ENCODE measurements around the gene NAPA. TPM values are rescaled to one million over a fixed set of nuclear protein-coding genes. Genes with fewer than 3 reads are reported as not detected.
"Not testable (repeated sequence)": the region's sequence is repeated elsewhere in the genome, so short reads cannot be mapped to it uniquely, and the experiment has no call there.

The NAPA gene
- total RNA-seq, 1 donor from 2014 or later: 61.1 TPM

GRCh38 chr19:47487551-47488515, 27.0 kb downstream of the NAPA start:
- no peak for DNase-seq (ENCODE audit: low read depth in 2 of 2)

GRCh38 chr19:47486900-47487299, 28.0 kb downstream of the NAPA start:
- DNase-seq (ENCODE audit: low read depth in 2 of 2): no peak

GRCh38 chr19:47486220-47486619, 28.6 kb downstream of the NAPA start:
- not testable (repeated sequence) for DNase-seq (ENCODE audit: low read depth in 2 of 2)

- no peak for DNase-seq (ENCODE audit: low read depth in 2 of 2)
Observed at GRCh38 chr19:47485210-47485609, 29.7 kb downstream of the NAPA start.

GRCh38 chr19:47483800-47484690, 30.8 kb downstream of the NAPA start, which contains the start of gene KPTN:
Gene KPTN (minus strand): TSS chr19:47484219. CDS start chr19:47484160, 59 bp downstream.
- DNase-seq (ENCODE audit: low read depth in 2 of 2): peak; percentile 91 to 95

- no peak for DNase-seq (ENCODE audit: low read depth in 2 of 2)
Observed at GRCh38 chr19:47483200-47483599, 31.7 kb downstream of the NAPA start.

- no peak for DNase-seq (ENCODE audit: low read depth in 2 of 2)
Observed at GRCh38 chr19:47481460-47482052, 33.3 kb downstream of the NAPA start.

- DNase-seq (ENCODE audit: low read depth in 2 of 2): no peak
Observed at GRCh38 chr19:47480658-47481057, 34.2 kb downstream of the NAPA start.

GRCh38 chr19:47479701-47480503, 35.0 kb downstream of the NAPA start:
- peak; percentile 19 to 49 for DNase-seq (ENCODE audit: low read depth in 2 of 2)

- DNase-seq (ENCODE audit: low read depth in 2 of 2): no peak
Observed at GRCh38 chr19:47476438-47476972, 38.4 kb downstream of the NAPA start.

GRCh38 chr19:47475465-47475864, 39.4 kb downstream of the NAPA start:
- no peak for DNase-seq (ENCODE audit: low read depth in 2 of 2)

GRCh38 chr19:47473336-47473735, 41.5 kb downstream of the NAPA start:
- DNase-seq (ENCODE audit: low read depth in 2 of 2): no peak

- peak; percentile 70 to 75 for DNase-seq (ENCODE audit: low read depth in 2 of 2)
Observed at GRCh38 chr19:47471733-47472457, 43.0 kb downstream of the NAPA start, which contains the start of gene SLC8A2. Gene SLC8A2 (minus strand): TSS chr19:47471893. CDS start chr19:47466403, 5,490 bp downstream.

- DNase-seq (ENCODE audit: low read depth in 2 of 2): no peak
Observed at GRCh38 chr19:47471381-47471732, 43.5 kb downstream of the NAPA start.

GRCh38 chr19:47470447-47471195, 44.2 kb downstream of the NAPA start:
- no peak for DNase-seq (ENCODE audit: low read depth in 2 of 2)

- DNase-seq (ENCODE audit: low read depth in 2 of 2): no peak
Observed at GRCh38 chr19:47469719-47470118, 45.1 kb downstream of the NAPA start.

GRCh38 chr19:47469363-47469700, 45.5 kb downstream of the NAPA start:
- no peak for DNase-seq (ENCODE audit: low read depth in 2 of 2)

- DNase-seq (ENCODE audit: low read depth in 2 of 2): no peak
Observed at GRCh38 chr19:47467914-47468313, 46.9 kb downstream of the NAPA start.

- DNase-seq (ENCODE audit: low read depth in 2 of 2): no peak
Observed at GRCh38 chr19:47465957-47466356, 48.9 kb downstream of the NAPA start.
